ENCODE measurements around the gene ABHD4. TPM values are rescaled to one million over a fixed set of nuclear protein-coding genes. Genes with fewer than 3 reads are reported as not detected.

The ABHD4 gene
- total and polyA plus RNA-seq, 10 of the 15 experiments (the other 5 are each of a cell fraction or from before 2014, with no cell fraction given) = 5.4 to 28.7 (median 10.8) TPM

DNA sequence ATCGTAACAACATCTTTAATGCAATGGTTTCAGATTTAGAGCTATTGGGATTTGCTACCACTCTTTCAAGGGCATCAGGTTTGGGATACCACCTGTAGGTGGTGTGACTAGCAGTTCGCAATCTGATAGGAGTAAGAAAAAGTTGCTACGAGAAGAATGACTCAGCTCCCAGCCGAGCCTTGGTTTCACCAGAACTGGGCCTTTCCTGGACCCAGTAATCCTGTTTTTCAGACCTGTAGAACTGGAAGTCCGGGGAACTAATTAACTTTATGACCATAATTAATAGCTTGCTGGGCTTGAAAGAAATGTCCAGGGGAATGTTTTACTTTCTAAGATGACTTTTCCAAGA lies 770 bp downstream of the ABHD4 start:
- intact Hi-C loops (cut with micrococcal nuclease; ENCODE audit: unreplicated experiment) = no loop called here
- Histone ChIP-seq H3K27me3 (replicated peaks in 1 of 2; ENCODE audit: control insufficient read depth in 2 of 2, insufficient read depth in 2 of 2, low read length in 1 of 2) (no peaks in the 10 kb centered on the region), H3K27ac (ENCODE audit: control insufficient read depth, insufficient read depth) (peak overlapping the region; percentile 45), H3K4me2 (ENCODE audit: control insufficient read depth, insufficient read depth) (peak overlapping the region; percentile 98), H3K79me2 (ENCODE audit: control insufficient read depth, insufficient read depth, low read length) (no peaks in the 10 kb centered on the region), H3K36me3 (ENCODE audit: control insufficient read depth in 2 of 2, insufficient read depth in 2 of 2, low read length in 1 of 2) (peaks cover 0 to 2% of the 10 kb centered on the region in 2 experiments; a peak in 2 of 4 replicates), H3K9ac (ENCODE audit: control insufficient read depth, insufficient read depth, low read length) (peak overlapping the region; percentile 77), H2AFZ (ENCODE audit: control insufficient read depth, low read depth, low read length) (peak overlapping the region; percentile 97), H3K4me1 (ENCODE audit: control insufficient read depth, insufficient read depth, low read length) (peaks cover 19% of the 10 kb centered on the region), H3K9me3 (replicated peaks; ENCODE audit: control insufficient read depth, insufficient read depth, low read length) (no peaks in the 10 kb centered on the region), H3K4me3 (peak overlapping the region; percentile 94), H4K20me1 (ENCODE audit: control insufficient read depth, insufficient read depth) (no peaks in the 10 kb centered on the region)
- no TSS peak for BruUV-seq (replicated peaks)
- under 1% methylated on average over 5 of the region's 5 CpGs for WGBS (ENCODE audit: insufficient coverage, insufficient replicate concordance, low lambda C conversion rate, missing lambda C conversion rate)
- SMC1A ChIA-PET (ENCODE audit: uncharacterized antibody, unreplicated experiment) = interaction anchor here (0.5 to 7.4 kb wide), 19 partner anchors 11 to 409 kb away, joined by 3 to 72 read pairs (median 4); partner anchors contain the start of genes DAD1 and OR6J1
- TF ChIP-seq, protein P1, sequence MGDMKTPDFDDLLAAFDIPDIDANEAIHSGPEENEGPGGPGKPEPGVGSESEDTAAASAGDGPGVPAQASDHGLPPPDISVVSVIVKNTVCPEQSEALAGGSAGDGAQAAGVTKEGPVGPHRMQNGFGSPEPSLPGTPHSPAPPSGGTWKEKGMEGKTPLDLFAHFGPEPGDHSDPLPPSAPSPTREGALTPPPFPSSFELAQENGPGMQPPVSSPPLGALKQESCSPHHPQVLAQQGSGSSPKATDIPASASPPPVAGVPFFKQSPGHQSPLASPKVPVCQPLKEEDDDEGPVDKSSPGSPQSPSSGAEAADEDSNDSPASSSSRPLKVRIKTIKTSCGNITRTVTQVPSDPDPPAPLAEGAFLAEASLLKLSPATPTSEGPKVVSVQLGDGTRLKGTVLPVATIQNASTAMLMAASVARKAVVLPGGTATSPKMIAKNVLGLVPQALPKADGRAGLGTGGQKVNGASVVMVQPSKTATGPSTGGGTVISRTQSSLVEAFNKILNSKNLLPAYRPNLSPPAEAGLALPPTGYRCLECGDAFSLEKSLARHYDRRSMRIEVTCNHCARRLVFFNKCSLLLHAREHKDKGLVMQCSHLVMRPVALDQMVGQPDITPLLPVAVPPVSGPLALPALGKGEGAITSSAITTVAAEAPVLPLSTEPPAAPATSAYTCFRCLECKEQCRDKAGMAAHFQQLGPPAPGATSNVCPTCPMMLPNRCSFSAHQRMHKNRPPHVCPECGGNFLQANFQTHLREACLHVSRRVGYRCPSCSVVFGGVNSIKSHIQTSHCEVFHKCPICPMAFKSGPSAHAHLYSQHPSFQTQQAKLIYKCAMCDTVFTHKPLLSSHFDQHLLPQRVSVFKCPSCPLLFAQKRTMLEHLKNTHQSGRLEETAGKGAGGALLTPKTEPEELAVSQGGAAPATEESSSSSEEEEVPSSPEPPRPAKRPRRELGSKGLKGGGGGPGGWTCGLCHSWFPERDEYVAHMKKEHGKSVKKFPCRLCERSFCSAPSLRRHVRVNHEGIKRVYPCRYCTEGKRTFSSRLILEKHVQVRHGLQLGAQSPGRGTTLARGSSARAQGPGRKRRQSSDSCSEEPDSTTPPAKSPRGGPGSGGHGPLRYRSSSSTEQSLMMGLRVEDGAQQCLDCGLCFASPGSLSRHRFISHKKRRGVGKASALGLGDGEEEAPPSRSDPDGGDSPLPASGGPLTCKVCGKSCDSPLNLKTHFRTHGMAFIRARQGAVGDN (IDR thresholded peaks at IDR 0.05) = no peak
- TF ChIP-seq SUZ12 (IDR thresholded peaks at IDR 0.05; ENCODE audit: unreplicated experiment) (no peak), RAD51 (IDR thresholded peaks at IDR 0.05) (0 out of 2 replicates have a peak, but pooled peaks have one; percentile 19), BHLHE40 (IDR thresholded peaks at IDR 0.05; ENCODE audit: borderline replicate concordance in 1 of 2, low read depth in 2 of 2, low read length in 1 of 2) (0 out of 4 replicates have a peak, but pooled peaks of 1 of the 2 experiments have one; percentile 4)
- TF ChIP-seq, protein P2, sequence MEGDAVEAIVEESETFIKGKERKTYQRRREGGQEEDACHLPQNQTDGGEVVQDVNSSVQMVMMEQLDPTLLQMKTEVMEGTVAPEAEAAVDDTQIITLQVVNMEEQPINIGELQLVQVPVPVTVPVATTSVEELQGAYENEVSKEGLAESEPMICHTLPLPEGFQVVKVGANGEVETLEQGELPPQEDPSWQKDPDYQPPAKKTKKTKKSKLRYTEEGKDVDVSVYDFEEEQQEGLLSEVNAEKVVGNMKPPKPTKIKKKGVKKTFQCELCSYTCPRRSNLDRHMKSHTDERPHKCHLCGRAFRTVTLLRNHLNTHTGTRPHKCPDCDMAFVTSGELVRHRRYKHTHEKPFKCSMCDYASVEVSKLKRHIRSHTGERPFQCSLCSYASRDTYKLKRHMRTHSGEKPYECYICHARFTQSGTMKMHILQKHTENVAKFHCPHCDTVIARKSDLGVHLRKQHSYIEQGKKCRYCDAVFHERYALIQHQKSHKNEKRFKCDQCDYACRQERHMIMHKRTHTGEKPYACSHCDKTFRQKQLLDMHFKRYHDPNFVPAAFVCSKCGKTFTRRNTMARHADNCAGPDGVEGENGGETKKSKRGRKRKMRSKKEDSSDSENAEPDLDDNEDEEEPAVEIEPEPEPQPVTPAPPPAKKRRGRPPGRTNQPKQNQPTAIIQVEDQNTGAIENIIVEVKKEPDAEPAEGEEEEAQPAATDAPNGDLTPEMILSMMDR (IDR thresholded peaks at IDR 0.05 in 2 of 3, conservative IDR thresholded peaks at IDR 0.05 in 1 of 3; ENCODE audit: control insufficient read depth in 2 of 3, extremely low read depth in 1 of 3, insufficient read depth in 1 of 3, low read depth in 3 of 3, low read length in 3 of 3) = peak; percentile 17 to 26 (median 20); a peak in 4 of 6 replicates
- RAD21 ChIA-PET (ENCODE audit: unreplicated experiment) = interaction anchor here (0.9 to 5.7 kb wide), 16 partner anchors 10 to 290 kb away, joined by 3 to 53 read pairs (median 4); partner anchors contain the start of genes DAD1, LRP10 and OXA1L
- ATAC-seq = peak; percentile 80
- POLR2A ChIA-PET = interaction anchor here (0.5 to 6.0 kb wide), 4 partner anchors 11 to 331 kb away, joined by 3 to 91 read pairs (median 4); partner anchors contain the start of genes DAD1 and PRMT5
- DNase-seq (ENCODE audit: low read depth, low spot score) = no peak
- CTCF ChIA-PET = interaction anchor here (0.6 to 5.5 kb wide), 14 partner anchors 9 to 522 kb away, joined by 3 to 58 read pairs (median 3); partner anchors contain the start of gene DAD1
- in situ Hi-C loops (cut with MboI) = no loop called here
- no peak for FAIRE-seq
